Psoas muscle (tissue), 8 donors: ENCODE results near the gene PI4KA. TPM values are rescaled to one million over a fixed set of nuclear protein-coding genes. Genes with fewer than 3 reads are reported as not detected.

Experiments used
- ATAC-seq, 4 donors: fragments of 200-7000 bp; cut with Tn5 transposase; one replicate each; pipeline ENCODE4 v1.9.1; 2020; ENCODE audit warnings: moderate library complexity in 3 of 4, mild to moderate bottlenecking in 2 of 4
- DNase-seq, 2 donors: peaks; one replicate each; pipeline ENCODE4 v3.0.0-alpha.2; 2020
- H3K27ac ChIP-seq: fragments of 200-600 bp; one replicate; pipeline ENCODE4 v1.8.0; 2022
- H3K27me3 ChIP-seq, 3 donors: fragments of 200-600 bp in 1 of 3; one replicate each; pipeline versions ENCODE4 v1.6.1 to v1.8.0; 2013 to 2022; ENCODE audit warnings: low read length in 2 of 3, mild to moderate bottlenecking in 2 of 3, moderate library complexity in 1 of 3; ENCODE audit not compliant: insufficient read depth in 3 of 3
- H3K36me3 ChIP-seq, 2 donors: fragments of 200-600 bp in 1 of 2; one replicate each; pipeline versions ENCODE4 v1.6.1 to v1.8.0; 2013 to 2022; ENCODE audit warnings: low read depth in 1 of 2, mild to moderate bottlenecking in 1 of 2, moderate library complexity in 1 of 2; ENCODE audit not compliant: insufficient read depth in 1 of 2
- H3K4me1 ChIP-seq: fragments of 200-600 bp; one replicate; pipeline ENCODE4 v1.8.0; 2022
- H3K4me3 ChIP-seq: fragments of 200-600 bp; one replicate; pipeline ENCODE4 v1.8.0; 2022; ENCODE audit warnings: mild to moderate bottlenecking
- H3K9me3 ChIP-seq: fragments of 200-600 bp; one replicate; pipeline ENCODE4 v1.8.0; 2022
- WGBS, 3 donors: extraction: QIAGEN DNeasy Blood & Tissue Kit; methylation state at CpG; one replicate each; pipeline versions ENCODE4 v1.1.6 to v1.1.7; 2013; 5-methylcytosine and 5-hydroxymethylcytosine counted together
- intact Hi-C, 2 donors: fragments of 100-400 bp; cut with DNase I; formaldehyde crosslinking; loops; one replicate each; pipeline versions ENCODE4 v1.11.0 to v1.14.2; 2022
- polyA plus RNA-seq, 3 donors: library from polyadenylated mRNA; stranded (reverse); fragments of 200-250 nt; gene quantifications; one replicate each; pipeline ENCODE4 v1.2.3, GENCODE V29; 2013
- total RNA-seq, 4 donors: library from RNA; stranded (reverse); fragmentation: NEBNext Ultra II Directional in 2 of 4; extraction: Animal tissue kit (Norgen Biotek cat#: 25700) in 2 of 4; gene quantifications; one replicate each; pipeline versions ENCODE4 v1.2.1 to v1.2.4, GENCODE V29; 2021 to 2023
- TF ChIP-seq, protein P1 (sequence below): fragments of 200-600 bp; IDR thresholded peaks from one replicate; pipeline ENCODE4 v1.8.0; 2022; ENCODE audit warnings: antibody characterized with exemption
- donor health status: healthy with polysubstance abuse.
- donor health status: DM: no; HTN: no; CAD: no; lungs with moderate emphysema.
- donor health status: Bipolar disorder and iron deficiency.
- donor health status: healthy.
- donor health status: DM: yes; HTN: yes; CAD: no.
- donor health status: DM: no; HTN: no; CAD: no.
- donor health status: DM: no; HTN: no; CAD: no.
- donor health status: DM: yes; HTN: yes; CAD: no.

PI4KA gene
- total and polyA plus RNA-seq, 7 donors = 22.7 to 52.6 (median 41.0) TPM

DNA sequence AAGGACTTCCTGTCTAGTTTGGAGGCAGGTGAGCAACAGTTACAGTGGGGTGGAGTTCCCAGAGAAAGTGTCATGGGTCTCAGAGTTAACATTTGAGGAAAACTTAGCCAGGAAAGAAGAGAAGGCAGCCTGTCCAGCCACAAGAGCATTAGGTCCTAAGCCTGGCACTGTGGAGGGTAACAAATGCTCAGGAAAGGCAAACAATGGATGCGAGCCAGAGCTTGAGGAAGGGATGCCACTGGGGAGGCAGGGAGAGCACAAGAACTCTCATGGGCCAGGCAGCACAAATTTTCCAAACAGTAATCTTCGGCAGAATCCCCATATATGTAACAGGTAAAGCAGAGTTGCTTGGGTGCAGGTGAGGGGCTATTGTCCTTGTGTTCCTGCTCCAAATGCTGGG is 92.7 kb downstream of the PI4KA start:
- no peak for DNase-seq
- Histone ChIP-seq H3K9me3 (no peaks in the 10 kb centered on the region), H3K4me3 (no peak overlapping the region), H3K27ac (no peak overlapping the region), H3K36me3 (peaks cover 7 to 51% of the 10 kb centered on the region in 2 donors), H3K4me1 (no peaks in the 10 kb centered on the region), H3K27me3 (no peaks in the 10 kb centered on the region)
- TF ChIP-seq, protein P1, sequence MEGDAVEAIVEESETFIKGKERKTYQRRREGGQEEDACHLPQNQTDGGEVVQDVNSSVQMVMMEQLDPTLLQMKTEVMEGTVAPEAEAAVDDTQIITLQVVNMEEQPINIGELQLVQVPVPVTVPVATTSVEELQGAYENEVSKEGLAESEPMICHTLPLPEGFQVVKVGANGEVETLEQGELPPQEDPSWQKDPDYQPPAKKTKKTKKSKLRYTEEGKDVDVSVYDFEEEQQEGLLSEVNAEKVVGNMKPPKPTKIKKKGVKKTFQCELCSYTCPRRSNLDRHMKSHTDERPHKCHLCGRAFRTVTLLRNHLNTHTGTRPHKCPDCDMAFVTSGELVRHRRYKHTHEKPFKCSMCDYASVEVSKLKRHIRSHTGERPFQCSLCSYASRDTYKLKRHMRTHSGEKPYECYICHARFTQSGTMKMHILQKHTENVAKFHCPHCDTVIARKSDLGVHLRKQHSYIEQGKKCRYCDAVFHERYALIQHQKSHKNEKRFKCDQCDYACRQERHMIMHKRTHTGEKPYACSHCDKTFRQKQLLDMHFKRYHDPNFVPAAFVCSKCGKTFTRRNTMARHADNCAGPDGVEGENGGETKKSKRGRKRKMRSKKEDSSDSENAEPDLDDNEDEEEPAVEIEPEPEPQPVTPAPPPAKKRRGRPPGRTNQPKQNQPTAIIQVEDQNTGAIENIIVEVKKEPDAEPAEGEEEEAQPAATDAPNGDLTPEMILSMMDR = no peak
- intact Hi-C loops = no loop called here
- WGBS, 3 donors = 86 to 90% (median 89%) methylated on average over 2 of the region's 2 CpGs
- no peak for ATAC-seq

- TF ChIP-seq, protein P1 = no peak
- DNase-seq (no peak), ATAC-seq (peak in 1 of 4 donors; percentile 33)
- intact Hi-C loops = no loop called here
- Histone ChIP-seq H3K27me3 (no peaks in the 10 kb centered on the region), H3K36me3 (peaks cover 11 to 59% of the 10 kb centered on the region in 2 donors), H3K9me3 (no peaks in the 10 kb centered on the region), H3K4me1 (no peaks in the 10 kb centered on the region), H3K4me3 (no peak overlapping the region), H3K27ac (no peak overlapping the region)
- 91 to 95% (median 94%) methylated on average over 10 of the region's 10 CpGs for WGBS, 3 donors
Measured at GRCh38 chr22:20764729-20765128, 93.9 kb downstream of the PI4KA start.

DNA sequence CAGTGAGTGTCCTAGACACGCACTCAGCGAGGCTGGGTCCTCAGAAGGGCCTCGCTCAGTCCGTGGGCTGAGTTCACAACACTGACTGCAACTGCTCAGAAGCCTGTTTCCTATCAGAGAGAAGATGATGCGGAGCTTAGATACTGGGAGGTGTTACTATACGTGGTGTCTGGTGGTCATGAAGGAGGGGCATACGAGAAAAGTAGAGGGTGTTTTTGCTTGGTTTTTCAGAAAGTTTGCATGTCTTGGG is 94.2 kb downstream of the PI4KA start:
- no peak overlapping the region for H3K4me3 ChIP-seq
- no peak overlapping the region for H3K27ac ChIP-seq
- 74 to 87% (median 84%) methylated on average over 7 of the region's 7 CpGs for WGBS, 3 donors
- peaks cover 11 to 62% of the 10 kb centered on the region in 2 donors for H3K36me3 ChIP-seq
- ATAC-seq (no peak), DNase-seq (no peak)
- H3K27me3 ChIP-seq = no peaks in the 10 kb centered on the region
- H3K4me1 ChIP-seq = no peaks in the 10 kb centered on the region
- intact Hi-C loops = no loop called here
- H3K9me3 ChIP-seq = no peaks in the 10 kb centered on the region
- TF ChIP-seq, protein P1 = no peak

DNA sequence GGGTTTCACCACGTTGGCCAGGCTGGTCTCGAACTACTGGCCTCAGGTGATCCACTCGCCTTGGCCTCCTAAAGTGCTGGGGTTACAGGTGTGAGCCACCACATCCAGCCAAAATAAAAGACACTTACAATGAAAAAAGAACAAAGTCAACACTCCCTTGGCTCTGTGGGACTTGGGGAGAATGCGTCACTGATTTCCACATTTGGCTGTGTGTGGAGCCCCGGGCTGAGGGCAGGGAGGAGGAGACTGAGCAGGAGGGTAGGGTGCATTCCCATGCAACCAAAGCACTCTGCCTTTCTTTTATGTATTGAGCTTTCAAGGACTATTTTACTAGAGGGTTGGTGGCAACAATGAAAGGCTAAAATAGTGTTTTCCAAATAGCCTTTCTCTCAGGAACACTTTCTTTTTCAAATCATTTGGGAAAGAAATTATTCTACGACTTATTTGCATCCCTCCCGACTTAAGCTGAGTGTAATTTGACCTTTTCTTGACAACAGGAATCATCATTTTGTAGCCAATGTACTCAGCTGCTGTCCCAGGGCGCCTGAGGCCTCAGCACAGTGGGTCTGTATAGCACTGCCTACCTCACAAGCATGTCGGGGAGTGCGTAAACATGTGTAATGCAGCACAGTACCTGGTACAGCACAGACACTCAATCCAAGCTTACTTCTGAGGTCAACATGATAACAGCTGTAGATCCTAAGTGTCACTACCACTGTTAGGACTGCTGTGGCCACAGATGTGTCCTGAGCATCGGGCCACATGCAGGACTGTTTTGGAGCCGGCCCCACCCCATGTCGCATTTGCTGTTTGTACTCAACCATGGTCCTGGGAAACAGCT is 94.8 kb downstream of the PI4KA start:
- peaks cover 11 to 68% of the 10 kb centered on the region in 2 donors for H3K36me3 ChIP-seq
- H3K4me1 ChIP-seq = no peaks in the 10 kb centered on the region
- no peaks in the 10 kb centered on the region for H3K27me3 ChIP-seq
- H3K4me3 ChIP-seq = no peak overlapping the region
- H3K27ac ChIP-seq = no peak overlapping the region
- ATAC-seq = peak in 3 of 4 donors; percentile 53 to 58 (median 57)
- DNase-seq = peak in 1 of 2 donors; percentile 29
- TF ChIP-seq, protein P1 = no peak
- 58 to 70% (median 62%) methylated on average over 13 of the region's 13 CpGs for WGBS, 3 donors
- intact Hi-C loops = no loop called here
- no peaks in the 10 kb centered on the region for H3K9me3 ChIP-seq
